GM19395 (cell line): ENCODE measurements around the gene TMED8.
"Not testable (repeated sequence)": the region's sequence is repeated elsewhere in the genome, so short reads cannot be mapped to it uniquely, and the experiment has no call there.

Source experiments
- ATAC-seq: cut with Tn5 transposase; IDR thresholded peaks from one replicate; pipeline ENCODE4 v1.9.1; 2021; ENCODE audit warnings: mild to moderate bottlenecking, moderate library complexity; ENCODE audit not compliant: unreplicated experiment

The TMED8 gene

DNA sequence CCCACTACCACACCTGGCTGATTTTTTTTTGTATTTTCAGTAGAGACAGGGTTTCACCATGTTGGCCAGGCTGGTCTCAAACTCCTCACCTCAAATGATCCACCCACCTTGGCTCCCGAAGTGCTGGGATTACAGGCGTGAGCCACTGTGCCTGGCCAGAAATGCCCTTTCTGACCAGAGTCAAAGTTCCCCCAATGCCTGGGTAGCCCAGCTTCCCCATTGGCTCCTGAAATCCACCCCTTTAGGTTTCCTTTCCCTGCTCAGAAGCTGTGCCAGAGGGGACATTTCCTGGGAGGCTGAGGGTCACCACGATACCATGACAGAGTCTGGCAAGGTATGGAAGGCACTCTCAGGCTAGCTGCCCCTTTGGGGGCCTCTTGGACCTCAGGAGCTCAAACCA lies 52.6 kb downstream of the TMED8 start:
- no peak for ATAC-seq

DNA sequence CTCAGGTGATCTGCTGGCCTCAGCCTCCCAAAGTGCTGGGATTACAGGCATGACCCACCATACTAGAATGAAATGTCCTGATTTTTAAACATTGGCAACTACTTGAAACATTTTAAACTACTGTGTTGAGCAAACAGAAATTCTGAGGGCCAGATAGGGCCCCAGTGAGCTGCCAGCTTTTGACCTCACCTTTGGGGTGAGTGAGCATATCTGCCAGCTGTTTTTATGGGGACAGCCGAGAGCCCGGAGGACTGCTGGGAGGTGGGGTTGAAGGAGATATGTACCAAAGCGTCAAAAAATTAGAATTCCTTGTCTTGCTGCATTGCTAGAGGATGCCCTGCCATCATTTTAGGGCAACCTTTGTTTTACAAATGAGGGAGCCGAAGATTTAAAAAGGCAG lies 53.3 kb downstream of the TMED8 start:
- no peak for ATAC-seq

DNA sequence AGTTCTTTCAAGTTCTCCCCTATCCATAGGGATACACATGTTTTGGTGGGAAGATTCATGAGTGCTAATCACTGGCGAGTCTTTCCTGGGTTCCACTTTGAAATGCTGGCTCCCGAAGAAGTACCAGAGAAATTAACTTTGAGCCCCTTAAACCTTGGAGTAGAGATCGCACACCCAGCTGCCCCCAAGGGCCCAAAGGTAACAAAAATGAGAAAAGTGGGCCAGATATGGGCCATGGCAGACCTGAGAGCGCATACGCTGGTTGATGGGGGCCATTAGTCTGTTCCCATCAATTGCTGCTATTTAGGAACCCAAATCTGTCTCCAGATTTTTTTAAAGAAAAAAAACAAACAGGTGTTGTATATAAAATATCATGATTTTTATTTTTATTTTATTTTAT lies 53.9 kb downstream of the TMED8 start:
- no peak for ATAC-seq

DNA sequence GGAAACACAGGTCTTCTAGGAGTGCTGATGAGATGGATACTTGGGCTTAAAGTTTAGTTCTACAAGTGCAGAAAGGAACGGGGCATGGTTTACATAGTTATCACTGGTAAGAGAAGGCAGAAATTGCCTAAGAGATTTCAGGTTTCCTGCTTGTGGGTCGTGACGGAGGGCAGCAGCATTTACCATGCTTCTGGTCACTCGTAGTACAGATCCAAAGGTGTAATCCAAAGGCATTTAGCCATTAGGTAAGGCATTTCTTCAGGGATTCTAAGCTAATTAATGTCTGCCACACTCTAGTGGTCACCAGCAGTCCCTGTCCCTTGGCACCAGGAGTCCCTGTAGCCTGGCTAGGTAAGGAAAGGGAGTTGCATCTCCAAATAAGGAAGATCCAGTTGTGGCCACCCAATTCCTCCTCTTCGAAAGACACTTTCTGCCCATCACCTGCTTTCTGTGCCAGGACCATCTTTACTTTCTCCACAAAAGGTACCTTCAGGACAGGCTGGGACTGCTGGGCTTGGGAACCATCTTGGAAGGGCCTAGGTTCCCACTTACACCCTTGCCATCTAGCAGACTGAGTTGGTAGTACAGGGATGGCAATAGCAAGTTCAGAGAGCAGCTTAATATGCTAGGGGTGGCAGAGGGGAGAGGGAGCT lies 54.5 kb downstream of the TMED8 start:
- ATAC-seq, result no peak

DNA sequence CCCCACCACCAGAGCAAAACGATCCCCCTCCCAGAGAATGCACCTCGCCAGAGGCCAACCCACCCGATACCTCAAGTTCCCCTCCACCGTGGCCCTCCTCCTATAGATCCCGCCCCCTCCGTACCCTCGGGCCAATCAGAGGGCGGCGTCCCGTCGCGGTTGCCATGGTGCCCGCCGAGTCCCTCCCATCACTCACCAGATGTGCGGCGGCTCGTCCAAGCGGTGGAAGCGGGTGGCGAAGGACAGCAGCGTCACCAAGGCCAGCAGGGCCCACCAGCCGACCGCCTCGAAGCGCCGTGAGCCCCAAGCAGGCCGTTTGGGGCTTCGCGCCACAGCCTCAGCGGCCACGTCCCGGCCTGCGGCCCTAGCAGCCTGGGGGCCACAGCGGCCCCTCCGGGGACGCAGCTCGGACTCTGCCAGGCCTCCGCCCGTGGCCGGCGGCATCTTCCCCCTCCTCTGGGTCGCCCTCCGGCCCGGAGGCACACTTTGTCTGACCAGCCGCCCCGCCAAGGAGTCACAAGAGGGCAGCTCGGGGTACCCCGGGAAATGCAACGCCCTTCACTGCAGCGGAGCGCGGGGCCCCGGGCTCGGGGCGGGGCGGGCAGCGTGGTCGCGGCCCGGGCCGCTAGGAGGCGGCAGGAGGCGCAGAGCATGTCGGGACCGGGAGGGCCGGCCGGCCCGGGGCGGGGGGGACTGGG lies 56.5 kb downstream of the TMED8 start, which contains the start of gene POMT2:
Gene POMT2 (minus strand): TSS at position 646 of the 698 bp plus-strand sequence. CDS start 202 bp downstream, at position 444.
- peak; percentile 70 for ATAC-seq

DNA sequence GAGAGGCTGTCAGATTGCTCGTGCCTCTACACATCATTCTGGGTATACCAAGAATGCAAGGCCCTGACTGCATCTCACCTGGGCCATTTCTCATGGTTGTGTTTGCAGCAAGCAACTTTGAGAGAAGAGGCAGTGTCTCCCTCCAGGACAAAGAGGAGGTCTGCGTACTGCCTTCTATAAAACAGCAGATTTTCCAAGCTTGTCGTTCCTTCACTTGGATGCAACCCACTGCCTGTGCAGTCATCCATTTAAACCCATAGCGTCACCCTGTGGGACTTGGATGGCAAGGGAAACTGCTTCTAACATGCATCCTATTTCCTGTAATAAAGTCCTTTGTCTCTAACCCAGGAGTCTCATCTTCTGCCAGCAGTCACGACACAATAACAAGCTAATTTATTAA lies 57.5 kb downstream of the TMED8 start:
- no peak for ATAC-seq

DNA sequence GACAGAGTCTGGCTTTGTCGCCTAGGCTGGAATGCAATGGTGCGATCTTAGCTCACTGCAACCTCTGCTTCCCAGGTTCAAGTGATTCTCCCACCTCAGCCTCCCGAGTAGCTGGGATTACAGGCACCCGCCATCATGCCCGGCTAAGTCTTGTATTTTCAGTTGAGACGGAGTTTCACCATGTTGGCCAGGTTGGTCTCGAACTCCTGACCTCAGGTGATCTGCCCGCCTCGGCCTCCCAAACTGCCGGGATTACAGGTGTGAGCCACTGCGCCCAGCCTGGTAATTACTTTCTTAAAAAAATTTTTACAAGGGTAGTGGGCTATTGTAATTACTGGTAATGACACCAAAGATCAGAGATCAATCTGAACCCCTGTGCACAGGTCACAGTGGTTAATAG lies 58.1 kb downstream of the TMED8 start:
- not testable (repeated sequence) for ATAC-seq

DNA sequence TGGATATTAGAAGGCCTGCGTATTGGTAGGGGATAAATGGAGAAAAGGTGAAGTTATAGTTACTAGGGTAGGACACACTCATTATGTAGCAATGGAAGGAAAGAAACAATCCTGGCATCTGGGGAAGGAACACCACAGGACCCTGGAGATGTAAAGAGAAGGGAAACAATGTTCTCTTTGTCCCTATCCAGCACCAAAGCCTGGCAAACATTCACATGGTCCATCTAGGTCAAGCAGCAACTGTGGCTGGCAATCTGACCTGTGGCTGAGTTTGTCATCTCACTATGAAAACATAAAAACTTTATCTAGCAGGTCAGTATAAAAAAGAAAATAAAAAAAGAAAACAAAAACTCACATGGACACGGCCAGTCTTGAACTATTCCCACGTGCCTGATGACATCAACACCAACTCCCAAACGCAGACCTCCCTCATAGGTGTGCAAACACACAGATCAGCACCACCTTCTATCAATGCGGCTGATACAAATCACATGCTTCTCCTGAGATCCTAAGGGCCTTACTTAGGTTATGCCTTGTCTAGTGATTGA lies 58.8 kb downstream of the TMED8 start:
- no peak for ATAC-seq

DNA sequence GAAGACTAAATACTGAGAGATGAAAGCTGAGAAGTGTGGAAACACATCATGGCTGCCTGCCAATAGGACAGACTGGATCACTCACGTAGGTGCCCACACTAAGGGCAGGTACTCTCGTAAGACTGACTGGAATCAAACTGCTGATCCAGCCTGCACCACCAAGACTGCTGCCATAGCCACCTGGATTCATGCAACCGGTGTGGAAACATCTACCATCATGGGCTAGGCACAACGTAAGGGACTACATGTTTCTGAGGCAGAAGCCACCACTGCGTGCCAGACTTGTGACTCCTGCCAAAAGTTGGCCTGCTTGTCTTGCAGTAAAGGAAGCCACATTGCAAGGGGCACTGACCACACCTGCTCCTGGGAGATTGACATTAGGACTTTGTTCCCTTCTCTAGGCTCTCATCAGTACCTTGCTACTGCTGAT lies 60.0 kb downstream of the TMED8 start:
- no peak for ATAC-seq

DNA sequence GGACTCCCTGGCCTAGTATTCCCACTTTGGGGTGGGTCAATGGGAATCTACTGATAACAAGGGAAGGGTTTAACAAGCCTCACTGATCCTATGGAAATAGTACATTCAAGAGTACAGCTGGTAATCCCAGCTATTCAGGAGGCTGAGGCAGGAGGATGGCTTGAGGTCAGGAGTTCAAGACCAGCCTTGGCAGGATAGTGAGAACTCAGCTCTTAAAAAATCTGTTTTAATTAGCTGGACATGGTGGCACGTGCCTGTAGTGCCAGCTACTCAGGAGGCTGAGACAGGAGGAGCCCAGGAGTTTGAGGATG lies 60.7 kb downstream of the TMED8 start:
- no peak for ATAC-seq

DNA sequence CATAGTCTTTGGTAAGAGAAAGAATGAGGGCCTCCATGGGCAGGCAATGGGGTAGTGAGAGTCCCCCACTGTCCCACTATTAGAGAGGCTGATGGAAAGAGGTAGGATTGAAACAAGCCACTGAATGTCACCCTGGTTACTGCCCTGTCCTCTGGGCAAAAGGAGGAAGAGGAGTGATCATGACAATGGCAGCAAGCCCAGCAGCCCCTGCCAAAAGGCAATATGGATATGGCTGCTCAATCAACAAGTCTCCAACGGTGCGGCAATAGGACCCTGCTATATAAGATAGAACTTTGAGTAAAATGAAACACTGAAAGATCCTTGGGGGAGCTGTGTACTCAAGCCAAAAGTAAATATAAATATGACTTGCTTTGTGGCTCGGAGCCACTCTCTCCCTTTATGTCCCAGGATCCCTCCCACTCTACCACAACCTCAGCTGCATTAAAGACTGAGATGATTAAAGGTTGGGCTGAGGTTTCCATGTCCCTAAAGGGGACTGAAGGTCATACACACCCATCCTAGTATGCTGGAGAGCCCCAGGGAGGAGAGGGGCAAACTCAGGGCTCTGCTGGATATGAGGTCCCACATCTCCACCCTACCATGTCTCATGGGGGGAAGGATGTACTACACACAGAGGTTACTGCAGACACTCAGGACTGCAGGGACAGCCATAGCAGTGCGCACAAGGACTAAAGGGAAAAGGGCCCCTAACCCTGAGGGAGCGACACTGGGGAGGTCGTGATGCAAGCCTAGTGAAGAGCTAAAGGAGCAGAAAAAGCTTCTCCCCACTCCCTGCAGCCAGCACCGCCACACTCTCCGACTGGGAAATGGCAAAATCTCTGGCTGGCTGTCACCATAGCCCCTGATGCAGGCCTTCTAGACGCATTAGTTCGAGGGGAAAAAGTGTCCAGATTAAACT lies 62.1 kb downstream of the TMED8 start:
- no peak for ATAC-seq

DNA sequence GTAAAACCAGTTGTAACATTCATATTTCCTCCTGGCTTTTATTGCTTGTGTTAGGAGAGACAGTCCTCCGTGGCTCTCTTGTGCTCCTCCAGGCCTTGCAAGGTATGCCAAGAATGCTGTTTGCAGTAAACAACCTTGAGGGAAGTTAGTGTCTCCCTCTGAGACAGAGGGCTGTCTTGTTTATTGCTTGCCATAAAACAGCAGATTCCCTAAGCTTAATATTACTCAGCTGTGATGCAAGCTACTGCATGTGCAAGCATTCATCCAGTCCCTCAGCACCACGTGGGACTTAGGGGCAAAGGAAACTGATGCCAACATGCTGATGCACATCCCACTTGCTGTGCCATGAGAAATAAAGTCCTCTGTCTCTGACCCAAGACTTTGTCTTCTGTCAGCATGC lies 62.9 kb downstream of the TMED8 start:
- no peak for ATAC-seq

DNA sequence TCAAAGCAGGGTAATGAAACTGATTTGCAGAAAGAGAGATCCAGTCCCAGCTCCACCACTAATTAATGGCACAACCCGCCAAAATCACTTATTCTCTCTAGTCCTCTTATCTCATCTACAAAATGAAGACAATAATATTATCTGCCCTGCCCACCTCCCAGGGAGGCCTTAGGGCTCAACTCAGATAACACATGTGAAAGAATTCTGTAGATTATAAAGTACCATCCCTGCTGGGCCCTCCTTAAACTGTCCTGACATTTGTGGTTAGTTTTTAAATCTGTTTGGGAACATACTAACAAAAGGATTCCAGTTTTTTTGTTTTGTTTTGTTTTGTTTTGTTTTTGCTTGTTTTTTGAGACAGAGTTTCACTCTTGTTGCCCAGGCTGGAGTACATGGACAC lies 63.5 kb downstream of the TMED8 start:
- ATAC-seq, result no peak

DNA sequence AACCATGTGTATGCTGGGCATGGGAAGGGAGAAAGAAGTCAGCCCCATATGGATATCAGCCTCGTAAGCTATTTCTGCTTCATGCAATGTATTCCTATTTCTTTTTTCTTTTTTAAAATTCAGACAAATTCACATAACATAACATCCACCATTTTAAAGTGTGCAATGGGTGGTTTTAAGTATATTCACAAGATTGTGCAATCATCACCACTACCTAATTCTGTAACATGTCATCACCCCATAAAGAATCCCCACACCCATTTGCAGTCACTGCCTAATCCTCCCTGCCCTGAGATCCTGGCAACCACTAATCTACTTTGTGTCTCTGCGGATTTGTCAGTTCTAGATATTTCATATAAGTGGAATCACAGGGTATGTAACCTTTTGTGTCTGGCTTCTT lies 65.7 kb downstream of the TMED8 start:
- no peak for ATAC-seq

DNA sequence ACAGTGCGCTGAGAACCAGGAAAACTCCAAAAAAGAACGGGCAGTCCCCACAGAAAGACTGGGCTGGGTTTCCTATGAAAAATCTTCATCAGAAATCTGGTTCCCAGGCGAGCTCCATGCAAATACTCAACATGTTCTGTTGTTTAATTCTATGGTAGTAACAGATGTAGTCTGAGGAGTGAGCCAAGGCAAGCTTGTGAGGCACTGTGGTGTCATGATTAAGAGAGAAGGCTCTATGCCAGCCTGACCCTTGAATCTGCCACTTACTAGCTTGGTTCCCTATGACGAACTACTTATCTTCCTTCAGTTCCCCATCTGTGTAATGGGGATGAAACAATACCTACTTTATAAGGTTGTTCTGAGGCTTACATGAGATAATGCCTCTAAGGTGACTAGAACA lies 66.9 kb downstream of the TMED8 start:
- no peak for ATAC-seq

DNA sequence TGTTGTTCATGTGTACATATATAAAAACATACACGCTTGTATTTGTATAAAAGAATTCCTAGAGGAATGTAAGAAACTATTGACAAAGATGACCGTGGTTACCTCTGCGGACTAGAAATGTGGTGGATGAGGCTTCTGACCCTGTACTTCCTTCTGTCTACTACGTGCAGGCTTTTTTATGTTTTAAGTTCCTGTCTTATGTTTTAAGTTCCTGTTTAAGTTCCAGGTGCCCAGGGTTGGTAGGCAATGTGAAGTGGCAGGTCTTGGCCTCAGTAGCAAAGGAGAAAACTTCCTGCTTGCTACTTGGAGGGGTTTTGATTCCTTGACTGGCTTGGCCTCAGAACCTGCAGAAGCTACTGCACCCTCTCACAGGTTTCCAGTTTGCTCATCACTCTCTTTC lies 67.8 kb downstream of the TMED8 start:
- no peak for ATAC-seq

DNA sequence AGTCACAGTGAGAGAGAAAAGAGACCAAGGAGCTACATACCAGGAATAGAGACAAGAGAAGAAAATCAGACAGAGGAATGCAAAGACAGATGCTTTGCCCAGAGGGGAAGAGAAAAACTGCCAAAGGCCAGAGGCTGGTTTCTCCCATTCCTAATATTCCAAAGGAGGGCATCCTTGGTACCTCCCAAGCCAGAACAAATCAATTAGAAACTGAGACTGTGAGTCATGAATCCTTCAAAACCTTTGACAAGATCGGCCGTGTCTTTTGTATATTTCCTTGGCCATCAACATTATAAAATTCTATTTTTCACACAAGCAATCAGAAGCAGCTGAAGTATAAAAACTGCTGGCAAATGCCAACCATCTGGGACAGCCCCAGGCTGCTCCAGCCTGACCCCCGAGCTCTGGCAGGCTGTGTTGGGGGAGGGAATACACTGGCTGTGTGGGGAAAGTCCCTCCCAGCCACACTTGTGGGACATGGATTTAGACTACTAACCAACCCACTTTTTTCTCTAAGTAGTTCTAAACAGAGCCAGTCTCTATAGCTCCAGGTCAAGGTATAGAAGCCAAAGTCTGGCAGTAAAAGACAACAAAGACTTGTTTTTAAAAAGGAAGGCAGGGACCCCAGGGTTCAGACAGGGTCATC lies 69.9 kb downstream of the TMED8 start:
- no peak for ATAC-seq

DNA sequence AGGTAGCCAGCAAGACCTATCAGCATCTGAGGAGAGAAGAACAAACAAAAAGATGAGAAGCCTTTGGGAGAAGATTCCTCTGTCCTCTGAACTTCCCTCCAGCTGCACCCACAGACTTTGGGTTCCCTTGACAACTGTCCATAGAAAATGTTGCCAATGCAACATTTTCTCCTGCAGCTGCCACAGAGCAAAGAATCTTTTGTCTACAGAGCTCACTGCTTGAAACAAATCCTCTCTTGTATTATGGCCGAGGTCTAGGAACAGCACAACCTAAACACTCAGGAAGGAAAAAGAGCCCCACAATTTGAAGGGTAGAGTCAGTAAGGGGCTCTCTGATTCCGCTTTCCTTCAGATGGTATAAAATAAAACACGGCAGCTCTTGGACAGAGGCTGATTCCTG lies 70.5 kb downstream of the TMED8 start:
- ATAC-seq, result no peak

DNA sequence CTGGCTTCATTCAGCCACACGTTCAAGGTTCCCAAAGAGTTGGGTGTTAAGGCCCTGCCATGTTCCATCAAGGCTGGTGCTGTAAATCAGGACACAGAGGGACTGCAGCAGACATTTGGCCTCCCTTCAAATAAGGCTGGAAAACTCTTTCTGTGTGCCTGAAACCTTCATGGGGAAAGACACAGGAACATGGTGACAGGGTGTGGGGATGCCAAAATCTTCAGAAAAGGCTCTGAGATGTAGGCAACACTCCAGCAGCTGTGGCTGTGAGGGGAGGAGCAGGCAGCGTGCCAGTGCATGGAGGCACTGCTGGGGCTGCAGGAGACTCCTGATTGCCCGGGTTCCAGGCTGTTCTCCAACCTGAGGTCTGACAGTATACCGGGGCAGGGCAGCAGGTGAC lies 71.2 kb downstream of the TMED8 start:
- ATAC-seq, result no peak

DNA sequence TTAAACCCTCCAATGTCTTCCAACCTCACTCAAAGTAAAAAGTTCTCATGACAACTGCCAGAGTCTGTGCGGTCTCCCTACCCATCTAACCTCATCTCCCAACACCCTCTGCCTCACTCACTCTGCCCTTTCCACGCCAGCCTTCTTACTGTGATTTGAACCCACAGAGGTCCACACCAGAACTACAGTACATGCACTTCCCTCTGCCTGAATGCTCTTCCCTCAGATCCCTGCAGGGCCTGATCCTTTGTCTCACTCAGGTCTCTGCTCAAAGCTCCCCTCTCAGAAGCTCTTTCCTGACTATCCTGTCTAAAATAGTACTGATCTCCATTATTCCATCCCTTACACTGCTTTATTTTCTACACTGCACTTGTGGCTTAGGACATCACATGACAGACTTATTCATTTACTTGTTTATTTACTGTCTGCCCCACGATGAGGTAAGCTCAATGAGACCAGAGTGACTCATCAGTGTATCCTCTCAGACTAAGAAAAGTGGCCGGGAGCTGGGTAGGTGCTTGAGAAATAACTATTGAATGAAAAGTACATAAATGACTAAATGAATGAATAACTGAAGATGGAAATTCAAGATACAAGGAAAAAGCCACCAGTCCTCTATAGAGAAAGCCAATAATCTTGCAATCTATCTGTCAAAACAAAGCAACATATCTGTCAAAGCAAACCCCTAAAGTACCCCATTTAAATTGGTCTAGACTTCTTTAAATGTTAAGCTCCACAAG lies 73.3 kb downstream of the TMED8 start:
- peak; percentile 71 for ATAC-seq
